ENCODE results near the gene USP24. TPM values are rescaled to one million over a fixed set of nuclear protein-coding genes. Genes with fewer than 3 reads are reported as not detected.
"Not testable (repeated sequence)": the region's sequence is repeated elsewhere in the genome, so short reads cannot be mapped to it uniquely, and the experiment has no call there.

The USP24 gene
- total RNA-seq, 1 experiment from 2014 or later, result 32.9 TPM

GRCh38 chr1:55196433-55197035 is 18.6 kb downstream of the USP24 start:
- H3K27me3 ChIP-seq (ENCODE audit: control insufficient read depth, insufficient read depth, low read length), result no peaks in the 10 kb centered on the region
- DNase-seq, result no peak
- H3K36me3 ChIP-seq (replicated peaks; ENCODE audit: control insufficient read depth, insufficient read depth, low read length), result no peaks in the 10 kb centered on the region
- H3K4me3 ChIP-seq (ENCODE audit: insufficient read depth, low read depth, low read length), result no peak overlapping the region

- no peak for DNase-seq
- H3K27me3 ChIP-seq (ENCODE audit: control insufficient read depth, insufficient read depth, low read length), result no peaks in the 10 kb centered on the region
- no peak overlapping the region for H3K4me3 ChIP-seq (ENCODE audit: insufficient read depth, low read depth, low read length)
- H3K36me3 ChIP-seq (replicated peaks; ENCODE audit: control insufficient read depth, insufficient read depth, low read length), result no peaks in the 10 kb centered on the region
These were observed 19.5 kb downstream of the USP24 start for GRCh38 chr1:55195521-55196233.

- Histone ChIP-seq H3K36me3 (replicated peaks; ENCODE audit: control insufficient read depth, insufficient read depth, low read length) (no peaks in the 10 kb centered on the region), H3K4me3 (ENCODE audit: insufficient read depth, low read depth, low read length) (no peak overlapping the region), H3K27me3 (ENCODE audit: control insufficient read depth, insufficient read depth, low read length) (no peaks in the 10 kb centered on the region)
- DNase-seq, result no peak
These were observed 20.3 kb downstream of the USP24 start for GRCh38 chr1:55194851-55195250.

- DNase-seq, result no peak
- H3K36me3 ChIP-seq (replicated peaks; ENCODE audit: control insufficient read depth, insufficient read depth, low read length), result no peaks in the 10 kb centered on the region
- H3K4me3 ChIP-seq (ENCODE audit: insufficient read depth, low read depth, low read length), result no peak overlapping the region
- H3K27me3 ChIP-seq (ENCODE audit: control insufficient read depth, insufficient read depth, low read length), result no peaks in the 10 kb centered on the region
These were observed 23.1 kb downstream of the USP24 start for GRCh38 chr1:55192093-55192492.

- not testable (repeated sequence) for DNase-seq; H3K27me3 ChIP-seq (ENCODE audit: control insufficient read depth, insufficient read depth, low read length); H3K36me3 ChIP-seq (replicated peaks; ENCODE audit: control insufficient read depth, insufficient read depth, low read length); H3K4me3 ChIP-seq (ENCODE audit: insufficient read depth, low read depth, low read length)
These were observed 23.8 kb downstream of the USP24 start for GRCh38 chr1:55191219-55191952.

GRCh38 chr1:55190109-55190508 is 25.1 kb downstream of the USP24 start:
- H3K4me3 ChIP-seq (ENCODE audit: insufficient read depth, low read depth, low read length), result no peak overlapping the region
- DNase-seq, result no peak
- no peaks in the 10 kb centered on the region for H3K36me3 ChIP-seq (replicated peaks; ENCODE audit: control insufficient read depth, insufficient read depth, low read length)
- H3K27me3 ChIP-seq (ENCODE audit: control insufficient read depth, insufficient read depth, low read length), result no peaks in the 10 kb centered on the region

GRCh38 chr1:55188909-55189308 is 26.3 kb downstream of the USP24 start:
- H3K4me3 ChIP-seq (ENCODE audit: insufficient read depth, low read depth, low read length), result no peak overlapping the region
- DNase-seq, result no peak
- no peaks in the 10 kb centered on the region for H3K36me3 ChIP-seq (replicated peaks; ENCODE audit: control insufficient read depth, insufficient read depth, low read length)
- no peaks in the 10 kb centered on the region for H3K27me3 ChIP-seq (ENCODE audit: control insufficient read depth, insufficient read depth, low read length)

GRCh38 chr1:55185832-55186231 is 29.3 kb downstream of the USP24 start:
- H3K4me3 ChIP-seq (ENCODE audit: insufficient read depth, low read depth, low read length), result no peak overlapping the region
- H3K36me3 ChIP-seq (replicated peaks; ENCODE audit: control insufficient read depth, insufficient read depth, low read length), result no peaks in the 10 kb centered on the region
- H3K27me3 ChIP-seq (ENCODE audit: control insufficient read depth, insufficient read depth, low read length), result no peaks in the 10 kb centered on the region
- no peak for DNase-seq

- DNase-seq, result no peak
- H3K36me3 ChIP-seq (replicated peaks; ENCODE audit: control insufficient read depth, insufficient read depth, low read length), result no peaks in the 10 kb centered on the region
- no peaks in the 10 kb centered on the region for H3K27me3 ChIP-seq (ENCODE audit: control insufficient read depth, insufficient read depth, low read length)
- no peak overlapping the region for H3K4me3 ChIP-seq (ENCODE audit: insufficient read depth, low read depth, low read length)
These were observed 30.3 kb downstream of the USP24 start for GRCh38 chr1:55184859-55185258.

- Histone ChIP-seq H3K36me3 (replicated peaks; ENCODE audit: control insufficient read depth, insufficient read depth, low read length) (no peaks in the 10 kb centered on the region), H3K4me3 (ENCODE audit: insufficient read depth, low read depth, low read length) (no peak overlapping the region)
These were observed 33.5 kb downstream of the USP24 start for GRCh38 chr1:55181666-55182065.

GRCh38 chr1:55180075-55180670 is 35.0 kb downstream of the USP24 start:
- H3K27me3 ChIP-seq (ENCODE audit: control insufficient read depth, insufficient read depth, low read length), result no peaks in the 10 kb centered on the region
- no peak for DNase-seq
- no peaks in the 10 kb centered on the region for H3K36me3 ChIP-seq (replicated peaks; ENCODE audit: control insufficient read depth, insufficient read depth, low read length)
- H3K4me3 ChIP-seq (ENCODE audit: insufficient read depth, low read depth, low read length), result no peak overlapping the region

More at GRCh38 chr1:55181666-55182065, 33.5 kb downstream of the USP24 start:
- no peak for DNase-seq
- H3K27me3 ChIP-seq (ENCODE audit: control insufficient read depth, insufficient read depth, low read length), result no peaks in the 10 kb centered on the region

- Histone ChIP-seq H3K27me3 (ENCODE audit: control insufficient read depth, insufficient read depth, low read length) (no peaks in the 10 kb centered on the region), H3K36me3 (replicated peaks; ENCODE audit: control insufficient read depth, insufficient read depth, low read length) (no peaks in the 10 kb centered on the region), H3K4me3 (ENCODE audit: insufficient read depth, low read depth, low read length) (no peak overlapping the region)
- no peak for DNase-seq
These were observed 35.9 kb downstream of the USP24 start for GRCh38 chr1:55179177-55179835.

GRCh38 chr1:55172687-55173086 is 42.5 kb downstream of the USP24 start:
- Histone ChIP-seq H3K4me3 (ENCODE audit: insufficient read depth, low read depth, low read length) (no peak overlapping the region), H3K36me3 (replicated peaks; ENCODE audit: control insufficient read depth, insufficient read depth, low read length) (peaks cover 3% of the 10 kb centered on the region), H3K27me3 (ENCODE audit: control insufficient read depth, insufficient read depth, low read length) (no peaks in the 10 kb centered on the region)
- DNase-seq, result no peak

- peaks cover 3% of the 10 kb centered on the region for H3K36me3 ChIP-seq (replicated peaks; ENCODE audit: control insufficient read depth, insufficient read depth, low read length)
- H3K4me3 ChIP-seq (ENCODE audit: insufficient read depth, low read depth, low read length), result no peak overlapping the region
- H3K27me3 ChIP-seq (ENCODE audit: control insufficient read depth, insufficient read depth, low read length), result no peaks in the 10 kb centered on the region
- DNase-seq, result no peak
These were observed 42.9 kb downstream of the USP24 start for GRCh38 chr1:55172272-55172671.

Measured in H7 (cell line).